Epithelial cell of proximal tubule (primary cell): ENCODE measurements around the gene ARAF. TPM values are rescaled to one million over a fixed set of nuclear protein-coding genes. Genes with fewer than 3 reads are reported as not detected.
"Not testable (repeated sequence)": the region's sequence is repeated elsewhere in the genome, so short reads cannot be mapped to it uniquely, and the experiment has no call there.

Source experiments
- DNase-seq: peaks from one replicate; pipeline ENCODE4 v3.0.0-alpha.2; 2011; ENCODE audit warnings: low read depth
- H3K4me3 ChIP-seq: 2 replicates; pipeline ENCODE4 v1.5.1; 2011; ENCODE audit warnings: low read depth, mild to moderate bottlenecking, low read length
- total RNA-seq: library from RNA; depleted of rRNA; stranded (reverse); fragments of >200 nt; gene quantifications from 2 replicates; pipeline ENCODE4 v1.2.3, GENCODE V29; 2015
- TF ChIP-seq, protein P1 (sequence below): conservative IDR thresholded peaks from 2 replicates; pipeline ENCODE4 v1.5.1; 2012; ENCODE audit warnings: low read depth, mild to moderate bottlenecking, low read length

Gene ARAF
- total RNA-seq: 31.5 and 43.7 TPM in 2 replicates

DNA sequence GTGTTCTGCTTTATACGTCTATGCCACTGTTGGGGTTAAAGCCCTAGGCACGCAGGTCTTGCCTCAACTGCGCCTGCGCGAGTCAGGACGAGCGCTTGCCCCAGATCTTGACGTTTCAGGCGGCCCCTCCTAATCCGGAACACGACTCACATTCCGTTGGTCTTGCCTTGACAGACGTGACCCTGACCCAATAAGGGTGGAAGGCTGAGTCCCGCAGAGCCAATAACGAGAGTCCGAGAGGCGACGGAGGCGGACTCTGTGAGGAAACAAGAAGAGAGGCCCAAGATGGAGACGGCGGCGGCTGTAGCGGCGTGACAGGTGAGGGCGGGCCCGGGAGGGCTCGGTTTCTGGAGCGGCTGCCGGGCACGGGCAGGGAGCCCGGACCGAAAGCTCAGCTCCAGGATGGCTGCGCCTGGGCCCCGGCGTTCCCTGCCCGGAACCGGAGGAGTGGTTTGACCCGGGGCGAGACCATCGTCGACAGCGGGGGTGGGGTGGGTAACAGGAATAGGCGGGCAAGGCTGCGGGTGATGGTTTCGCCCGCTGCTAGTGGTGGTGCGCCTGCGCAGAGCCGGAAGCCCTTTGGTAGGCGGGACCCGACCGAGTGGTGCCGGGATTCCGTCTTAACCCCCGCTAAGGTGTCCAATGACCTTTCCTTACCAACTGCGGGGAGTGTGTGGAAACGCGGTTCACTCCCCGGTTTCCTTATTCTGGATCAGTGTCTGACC is at the start of gene ARAF:
Gene ARAF (plus strand): TSS at position 272 of the 725 bp plus-strand sequence. CDS start 1,763 bp downstream, outside the sequence.
- DNase-seq: peak; percentile 87
- TF ChIP-seq, protein P1, sequence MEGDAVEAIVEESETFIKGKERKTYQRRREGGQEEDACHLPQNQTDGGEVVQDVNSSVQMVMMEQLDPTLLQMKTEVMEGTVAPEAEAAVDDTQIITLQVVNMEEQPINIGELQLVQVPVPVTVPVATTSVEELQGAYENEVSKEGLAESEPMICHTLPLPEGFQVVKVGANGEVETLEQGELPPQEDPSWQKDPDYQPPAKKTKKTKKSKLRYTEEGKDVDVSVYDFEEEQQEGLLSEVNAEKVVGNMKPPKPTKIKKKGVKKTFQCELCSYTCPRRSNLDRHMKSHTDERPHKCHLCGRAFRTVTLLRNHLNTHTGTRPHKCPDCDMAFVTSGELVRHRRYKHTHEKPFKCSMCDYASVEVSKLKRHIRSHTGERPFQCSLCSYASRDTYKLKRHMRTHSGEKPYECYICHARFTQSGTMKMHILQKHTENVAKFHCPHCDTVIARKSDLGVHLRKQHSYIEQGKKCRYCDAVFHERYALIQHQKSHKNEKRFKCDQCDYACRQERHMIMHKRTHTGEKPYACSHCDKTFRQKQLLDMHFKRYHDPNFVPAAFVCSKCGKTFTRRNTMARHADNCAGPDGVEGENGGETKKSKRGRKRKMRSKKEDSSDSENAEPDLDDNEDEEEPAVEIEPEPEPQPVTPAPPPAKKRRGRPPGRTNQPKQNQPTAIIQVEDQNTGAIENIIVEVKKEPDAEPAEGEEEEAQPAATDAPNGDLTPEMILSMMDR: no peak
- peak within 1 kb of the TSS; percentile 63 for H3K4me3 ChIP-seq

DNA sequence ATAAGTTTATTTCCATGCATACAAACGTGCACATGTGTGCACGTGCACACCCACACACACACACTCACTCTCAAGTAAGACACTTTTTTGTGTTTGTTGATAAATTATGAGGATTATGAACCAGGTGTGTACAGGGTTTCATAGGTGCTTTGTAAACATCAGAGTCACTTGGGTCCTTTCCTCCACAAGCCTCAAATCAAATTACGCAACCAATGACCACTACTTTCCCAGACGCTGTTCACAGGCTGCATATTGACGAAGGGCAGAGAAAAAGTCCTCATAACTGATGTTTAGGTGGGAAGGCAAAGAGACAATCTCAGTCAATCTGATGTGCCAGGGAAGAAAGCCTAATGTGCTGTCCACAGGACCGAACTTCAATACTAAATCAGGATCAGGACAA is 48.6 kb upstream of the ARAF start:
- DNase-seq, H3K4me3 ChIP-seq: not testable (repeated sequence)

GRCh38 chrX:47513034-47513965 is 47.7 kb upstream of the ARAF start:
- DNase-seq: not testable (repeated sequence)
- H3K4me3 ChIP-seq: peak overlapping the region; percentile 44

DNA sequence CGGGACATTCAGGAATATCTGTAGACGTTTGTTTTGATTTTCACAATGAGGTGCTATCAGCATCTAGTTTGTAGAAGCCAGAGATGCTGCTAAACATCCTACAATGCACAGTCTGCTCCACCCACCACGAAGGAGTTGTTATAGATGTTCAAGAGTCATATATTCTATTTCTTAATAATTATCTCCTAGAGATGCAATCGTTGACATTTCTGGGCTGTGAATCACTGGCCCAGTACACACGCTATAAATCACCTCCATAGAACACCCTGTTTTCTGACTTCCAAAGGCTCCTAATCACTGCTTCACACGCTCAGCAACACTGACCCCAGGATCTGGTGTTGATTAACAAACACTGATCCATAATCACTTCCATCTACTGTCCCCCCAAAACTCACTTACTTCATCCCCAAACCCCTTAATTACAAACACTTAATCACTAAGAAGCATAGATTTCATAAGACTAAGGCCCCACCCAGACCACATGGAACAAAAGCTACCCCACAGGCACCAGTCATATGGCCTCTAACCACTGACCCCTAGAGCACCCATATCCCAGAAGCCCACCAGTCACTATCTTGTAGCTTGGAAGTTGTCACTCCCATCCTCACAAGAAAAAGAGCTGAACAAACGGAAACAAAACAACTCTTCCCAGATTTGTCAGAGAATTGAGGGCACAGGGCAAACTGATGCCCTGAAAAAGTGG is 46.3 kb upstream of the ARAF start:
- no peak overlapping the region for H3K4me3 ChIP-seq
- TF ChIP-seq, protein P1: no peak
- DNase-seq: no peak

DNA sequence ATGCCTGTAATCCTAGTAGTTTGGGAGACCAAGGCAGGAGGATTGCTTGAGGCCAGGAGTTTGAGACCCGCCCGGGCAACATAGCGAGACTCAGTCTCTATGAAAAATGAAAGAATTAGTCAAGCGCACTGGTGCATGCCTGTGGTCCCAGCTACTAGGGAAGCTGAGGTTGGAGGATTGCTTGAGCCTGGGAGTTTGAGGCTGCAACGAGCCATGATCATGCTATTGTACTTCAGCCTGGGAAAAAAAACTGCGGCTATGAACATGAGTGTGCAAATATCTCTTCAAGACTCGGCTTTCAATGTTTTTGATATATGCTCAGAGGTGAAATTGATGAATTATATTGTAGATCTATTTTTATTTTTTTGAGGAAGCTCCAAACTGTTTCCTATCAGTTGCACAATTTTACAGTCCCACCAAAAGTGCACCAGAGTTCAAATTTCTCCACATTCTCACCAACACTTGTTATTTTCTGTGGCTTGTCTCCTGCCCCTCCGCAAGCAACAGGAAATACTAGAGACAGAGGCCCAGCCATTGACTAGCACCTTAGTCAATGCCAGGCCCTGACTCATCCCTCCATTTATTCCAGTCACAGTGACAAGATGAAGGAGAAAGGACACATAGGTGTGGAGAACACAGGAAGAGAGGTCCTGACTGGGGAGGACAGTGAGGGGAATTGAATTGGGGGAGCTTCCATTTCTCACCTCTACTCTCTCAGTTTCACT is 44.9 kb upstream of the ARAF start:
- no peak for DNase-seq
- TF ChIP-seq, protein P1: no peak
- H3K4me3 ChIP-seq: no peak overlapping the region

GRCh38 chrX:47518144-47518543 is 42.9 kb upstream of the ARAF start:
- H3K4me3 ChIP-seq: no peak overlapping the region
- DNase-seq: no peak
- TF ChIP-seq, protein P1: no peak

GRCh38 chrX:47523297-47523696 is 37.7 kb upstream of the ARAF start:
- TF ChIP-seq, protein P1: peak; percentile 60
- peak overlapping the region; percentile 56 for H3K4me3 ChIP-seq
- no peak for DNase-seq
